Breast epithelium (tissue), 4 donors: ENCODE results near the gene SDC1. TPM values are rescaled to one million over a fixed set of nuclear protein-coding genes. Genes with fewer than 3 reads are reported as not detected.

Experiments used
- DNase-seq, 2 donors: peaks; one replicate each; pipeline ENCODE4 v3.0.0-alpha.2; 2019; ENCODE audit warnings: low spot score in 2 of 2
- H3K27ac ChIP-seq, 2 donors: fragments of 200-600 bp; sonication (generic) in 1 of 2; one replicate each; pipeline ENCODE4 v1.5.1; 2016 to 2019; ENCODE audit warnings: mild to moderate bottlenecking in 1 of 2
- H3K27me3 ChIP-seq, 2 donors: fragments of 200-600 bp; sonication (generic) in 1 of 2; one replicate each; pipeline versions ENCODE4 v1.5.1 to v1.6.0; 2017 to 2019; ENCODE audit warnings: control low read depth in 1 of 2, mild to moderate bottlenecking in 1 of 2
- H3K36me3 ChIP-seq: fragments of 200-600 bp; one replicate; pipeline ENCODE4 v1.5.1; 2019
- H3K4me1 ChIP-seq, 2 donors: fragments of 200-600 bp; sonication (generic); one replicate each; pipeline ENCODE4 v1.5.1; 2016 to 2019; ENCODE audit warnings: control low read depth in 1 of 2
- H3K4me3 ChIP-seq, 3 donors: fragments of 200-600 bp; sonication (generic); 1 replicate in 2 of 3; 2 replicates in 1 of 3; pipeline ENCODE4 v1.5.1; 2016 to 2019; ENCODE audit warnings: mild to moderate bottlenecking in 3 of 3, moderate library complexity in 2 of 3
- H3K9me3 ChIP-seq, 2 donors: fragments of 200-600 bp; sonication (generic) in 1 of 2; one replicate each; pipeline ENCODE4 v1.5.1; 2016 to 2019; ENCODE audit warnings: control low read depth in 1 of 2
- POLR2A ChIP-seq: fragments of 450-650 bp; IDR thresholded peaks from one replicate; pipeline ENCODE4 v1.6.1; 2016; ENCODE audit warnings: antibody characterized with exemption, mild to moderate bottlenecking, moderate library complexity
- POLR2AphosphoS5 ChIP-seq, 3 donors: sonication (generic); formaldehyde crosslinking; IDR thresholded peaks; one replicate each; pipeline ENCODE4 v1.6.1; 2017; ENCODE audit warnings: antibody characterized with exemption in 3 of 3
- intact Hi-C: fragments of 100-400 bp; cut with DNase I; formaldehyde crosslinking; loops from one replicate; pipeline ENCODE4 v1.15.1; 2023; ENCODE audit warnings: low total_unique reads
- total RNA-seq, 3 donors: library from RNA; depleted of rRNA; stranded (reverse); fragments of >200 nt; gene quantifications; one replicate each; pipeline ENCODE4 v1.1.0, GENCODE V29; 2016
- TF ChIP-seq, protein P1 (sequence below), 3 donors: fragments of 450-650 bp; IDR thresholded peaks; one replicate each; pipeline ENCODE4 v1.5.1; 2016 to 2017; ENCODE audit warnings: antibody characterized with exemption in 3 of 3, mild to moderate bottlenecking in 3 of 3, moderate library complexity in 3 of 3

The SDC1 gene
- total RNA-seq, 3 donors from 2014 or later = 2.6 to 51.8 (median 38.7) TPM

DNA sequence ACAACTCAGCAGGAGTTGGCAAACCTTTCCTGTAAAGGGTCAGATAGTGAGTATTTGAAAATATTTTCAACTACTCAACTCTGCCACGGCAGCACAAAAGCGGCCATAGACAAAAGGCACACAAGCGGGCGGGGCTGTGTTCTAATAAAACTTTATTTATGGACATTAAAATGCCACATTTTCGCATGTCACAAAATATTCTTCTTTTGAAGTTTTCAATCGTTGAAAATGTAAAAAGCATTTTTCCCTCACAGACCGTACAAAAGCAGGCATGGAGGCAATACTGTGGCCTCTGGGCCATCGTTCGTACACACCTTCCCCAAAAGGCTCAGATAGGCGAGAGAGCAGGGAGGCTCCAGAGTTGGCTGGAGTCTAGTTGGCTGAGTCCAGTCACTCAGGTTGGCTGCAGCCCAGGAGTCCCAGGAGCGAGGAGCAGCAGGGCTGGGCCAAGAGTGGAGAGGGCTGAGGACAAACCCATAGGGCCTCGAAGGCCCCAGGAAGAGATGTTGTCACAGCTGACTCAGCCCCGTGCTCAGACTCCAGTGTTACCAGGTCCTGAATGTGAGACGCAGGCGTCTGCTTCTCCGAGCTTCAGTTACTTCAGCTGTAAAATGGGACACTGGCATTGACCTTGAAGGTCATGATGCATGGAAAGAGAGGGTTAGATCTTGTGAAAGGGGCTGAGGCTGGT is 42.5 kb downstream of the SDC1 start:
- no peaks in the 10 kb centered on the region for H3K9me3 ChIP-seq
- intact Hi-C loops = no loop called here
- no peak overlapping the region for H3K4me3 ChIP-seq
- no peaks in the 10 kb centered on the region for H3K36me3 ChIP-seq
- no peaks in the 10 kb centered on the region for H3K27me3 ChIP-seq
- DNase-seq = peak; percentile 53 to 72
- peaks cover 0 to 4% of the 10 kb centered on the region in 2 donors for H3K4me1 ChIP-seq
- TF ChIP-seq, protein P1, sequence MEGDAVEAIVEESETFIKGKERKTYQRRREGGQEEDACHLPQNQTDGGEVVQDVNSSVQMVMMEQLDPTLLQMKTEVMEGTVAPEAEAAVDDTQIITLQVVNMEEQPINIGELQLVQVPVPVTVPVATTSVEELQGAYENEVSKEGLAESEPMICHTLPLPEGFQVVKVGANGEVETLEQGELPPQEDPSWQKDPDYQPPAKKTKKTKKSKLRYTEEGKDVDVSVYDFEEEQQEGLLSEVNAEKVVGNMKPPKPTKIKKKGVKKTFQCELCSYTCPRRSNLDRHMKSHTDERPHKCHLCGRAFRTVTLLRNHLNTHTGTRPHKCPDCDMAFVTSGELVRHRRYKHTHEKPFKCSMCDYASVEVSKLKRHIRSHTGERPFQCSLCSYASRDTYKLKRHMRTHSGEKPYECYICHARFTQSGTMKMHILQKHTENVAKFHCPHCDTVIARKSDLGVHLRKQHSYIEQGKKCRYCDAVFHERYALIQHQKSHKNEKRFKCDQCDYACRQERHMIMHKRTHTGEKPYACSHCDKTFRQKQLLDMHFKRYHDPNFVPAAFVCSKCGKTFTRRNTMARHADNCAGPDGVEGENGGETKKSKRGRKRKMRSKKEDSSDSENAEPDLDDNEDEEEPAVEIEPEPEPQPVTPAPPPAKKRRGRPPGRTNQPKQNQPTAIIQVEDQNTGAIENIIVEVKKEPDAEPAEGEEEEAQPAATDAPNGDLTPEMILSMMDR (IDR thresholded peaks at IDR 0.05) = no peak
- TF ChIP-seq POLR2AphosphoS5 (IDR thresholded peaks at IDR 0.05) (no peak), POLR2A (no peak)
- H3K27ac ChIP-seq = no peak overlapping the region

GRCh38 chr2:20181761-20182160 is 43.2 kb downstream of the SDC1 start:
- H3K4me1 ChIP-seq = peaks cover 0 to 4% of the 10 kb centered on the region in 2 donors
- no peaks in the 10 kb centered on the region for H3K27me3 ChIP-seq
- H3K36me3 ChIP-seq = no peaks in the 10 kb centered on the region
- DNase-seq = no peak
- intact Hi-C loops = no loop called here
- no peak overlapping the region for H3K4me3 ChIP-seq
- H3K27ac ChIP-seq = no peak overlapping the region
- TF ChIP-seq POLR2A = no peak
- TF ChIP-seq POLR2AphosphoS5 (IDR thresholded peaks at IDR 0.05) = no peak
- TF ChIP-seq, protein P1 (IDR thresholded peaks at IDR 0.05) = no peak
- no peaks in the 10 kb centered on the region for H3K9me3 ChIP-seq

DNA sequence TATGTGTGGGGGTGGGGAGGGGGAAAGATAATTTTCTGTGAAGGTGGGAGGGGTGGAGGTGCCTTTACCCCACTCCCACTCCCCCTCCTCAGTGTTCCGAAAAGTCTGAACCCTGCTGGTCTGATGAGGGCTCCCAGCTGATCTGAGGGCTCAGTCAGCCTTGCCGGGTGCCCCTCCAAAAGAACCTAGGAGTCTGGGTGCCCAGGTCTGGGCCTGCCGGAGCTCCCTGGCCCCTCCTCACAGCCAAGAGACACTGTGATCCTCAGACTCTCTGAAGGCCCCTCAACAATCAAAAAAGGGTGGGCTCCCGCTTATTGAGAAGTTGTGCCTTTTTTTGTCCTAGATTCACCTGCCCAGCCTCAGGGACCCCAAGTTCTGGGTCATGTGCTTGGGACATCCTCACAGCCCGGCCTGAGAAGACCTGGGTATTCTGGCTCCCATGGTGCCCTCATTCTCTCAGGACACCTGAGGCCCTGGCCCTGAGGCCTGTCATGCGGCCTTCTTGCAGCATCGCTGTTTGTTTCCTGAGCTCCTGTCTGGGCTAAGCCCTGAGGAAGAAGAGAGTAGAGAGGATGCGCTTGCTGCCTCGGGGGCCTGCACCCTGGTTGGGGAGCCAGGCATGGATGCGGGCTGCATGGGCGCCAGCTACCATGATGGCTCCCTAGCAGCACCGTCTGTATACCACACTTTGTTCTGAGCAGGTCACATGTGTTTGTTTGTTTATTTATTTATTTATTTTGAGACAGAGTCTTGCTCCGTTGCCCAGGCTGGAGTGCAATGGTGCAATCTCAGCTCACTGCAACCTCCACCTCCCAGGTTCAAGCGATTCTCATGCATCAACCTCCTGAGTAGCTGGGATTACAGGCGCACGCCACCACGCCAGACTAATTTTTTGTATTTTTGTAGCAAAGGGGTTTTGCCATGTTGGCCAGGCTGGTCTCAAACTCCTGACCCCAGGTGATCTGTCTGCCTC is 44.0 kb downstream of the SDC1 start:
- Histone ChIP-seq H3K4me1 (peaks cover 0 to 4% of the 10 kb centered on the region in 2 donors), H3K36me3 (no peaks in the 10 kb centered on the region), H3K9me3 (no peaks in the 10 kb centered on the region), H3K4me3 (no peak overlapping the region), H3K27me3 (no peaks in the 10 kb centered on the region), H3K27ac (no peak overlapping the region)
- no peak for DNase-seq
- TF ChIP-seq POLR2AphosphoS5 (IDR thresholded peaks at IDR 0.05) (no peak), POLR2A (no peak)
- TF ChIP-seq, protein P1 (IDR thresholded peaks at IDR 0.05) = no peak
- intact Hi-C loops = no loop called here

- Histone ChIP-seq H3K4me1 (peaks cover 0 to 4% of the 10 kb centered on the region in 2 donors), H3K4me3 (no peak overlapping the region), H3K9me3 (no peaks in the 10 kb centered on the region), H3K27me3 (no peaks in the 10 kb centered on the region), H3K36me3 (no peaks in the 10 kb centered on the region), H3K27ac (peak overlapping the region in 1 of 2 donors; percentile 11)
- no peak for DNase-seq
- TF ChIP-seq POLR2AphosphoS5 (IDR thresholded peaks at IDR 0.05) (no peak), POLR2A (no peak)
- TF ChIP-seq, protein P1 (IDR thresholded peaks at IDR 0.05) = no peak
- intact Hi-C loops = no loop called here
These were observed 45.0 kb downstream of the SDC1 start for GRCh38 chr2:20179755-20180594.
